Astrocyte (in vitro differentiated cells and primary cell): ENCODE results near the gene IL17B. TPM values are rescaled to one million over a fixed set of nuclear protein-coding genes. Genes with fewer than 3 reads are reported as not detected.
A peak's percentile ranks its signal among the peaks of the same experiment; 100 is the strongest.

Source experiments
- DNase-seq: peaks from one replicate; pipeline ENCODE4 v3.0.0-alpha.2; 2010; ENCODE audit warnings: low read depth
- FAIRE-seq: peaks from 2 replicates; lab custom pipeline; 2011; peaks lifted over from hg19 to GRCh38; lab: Jason Lieb, UNC
- H2AFZ ChIP-seq: 2 replicates; pipeline ENCODE4 v1.6.0; 2012; ENCODE audit warnings: low read depth, low read length, inconsistent platforms
- H3K27ac ChIP-seq: 2 replicates; pipeline ENCODE4 v1.5.1; 2011; ENCODE audit warnings: low read depth, low read length, inconsistent platforms
- H3K27me3 ChIP-seq: 2 replicates; pipeline ENCODE4 v1.6.0; 2011; ENCODE audit warnings: low read length, inconsistent platforms; ENCODE audit not compliant: insufficient read depth
- H3K36me3 ChIP-seq: 2 replicates; pipeline ENCODE4 v1.5.1; 2011; ENCODE audit warnings: low read length, inconsistent platforms; ENCODE audit not compliant: insufficient read depth
- H3K4me1 ChIP-seq: 2 replicates; pipeline ENCODE4 v1.5.1; 2011; ENCODE audit warnings: low read length, inconsistent platforms; ENCODE audit not compliant: insufficient read depth
- H3K4me2 ChIP-seq: 2 replicates; pipeline ENCODE4 v1.6.0; 2012; ENCODE audit warnings: low read length, inconsistent platforms
- H3K4me3 ChIP-seq: 2 replicates; pipeline ENCODE4 v1.5.1; 2011; ENCODE audit warnings: low read depth, mild to moderate bottlenecking, low read length, inconsistent platforms; ENCODE audit not compliant: insufficient read depth
- H3K79me2 ChIP-seq: 2 replicates; pipeline ENCODE4 v1.6.0; 2012; ENCODE audit warnings: mild to moderate bottlenecking, low read length, inconsistent platforms; ENCODE audit not compliant: insufficient read depth
- H3K9ac ChIP-seq: 2 replicates; pipeline ENCODE4 v1.6.0; 2012; ENCODE audit warnings: mild to moderate bottlenecking, low read length, inconsistent platforms
- H3K9me3 ChIP-seq: 2 replicates; pipeline ENCODE4 v1.5.1; 2012; ENCODE audit warnings: low read depth, mild to moderate bottlenecking, low read length, inconsistent platforms; ENCODE audit not compliant: insufficient read depth
- H4K20me1 ChIP-seq: 2 replicates; pipeline ENCODE4 v1.6.0; 2012; ENCODE audit warnings: low read length, inconsistent platforms; ENCODE audit not compliant: insufficient read depth
- H3K27ac Mint-ChIP-seq: one replicate; pipeline ENCODE4 v1.8.0; 2021; ENCODE audit warnings: mild to moderate bottlenecking, mixed read lengths; ENCODE audit not compliant: unreplicated experiment
- H3K27me3 Mint-ChIP-seq: one replicate; pipeline ENCODE4 v1.8.0; 2021; ENCODE audit warnings: low read depth, mixed read lengths; ENCODE audit not compliant: unreplicated experiment
- H3K36me3 Mint-ChIP-seq: one replicate; pipeline ENCODE4 v1.8.0; 2021; ENCODE audit warnings: low read depth, mixed read lengths; ENCODE audit not compliant: unreplicated experiment
- H3K4me1 Mint-ChIP-seq: one replicate; pipeline ENCODE4 v1.8.0; 2021; ENCODE audit warnings: low read depth, mixed read lengths; ENCODE audit not compliant: unreplicated experiment
- H3K4me3 Mint-ChIP-seq: one replicate; pipeline ENCODE4 v1.8.0; 2021; ENCODE audit warnings: mild to moderate bottlenecking, moderate library complexity, mixed read lengths; ENCODE audit not compliant: unreplicated experiment
- H3K9me3 Mint-ChIP-seq: one replicate; pipeline ENCODE4 v1.8.0; 2021; ENCODE audit warnings: mild to moderate bottlenecking, mixed read lengths; ENCODE audit not compliant: unreplicated experiment
- EZH2 ChIP-seq: IDR thresholded peaks from 2 replicates; pipeline ENCODE4 v1.6.1; 2012; ENCODE audit warnings: mild to moderate bottlenecking, low read length, inconsistent platforms; ENCODE audit not compliant: insufficient read depth
- total RNA-seq: library from RNA; stranded (reverse); gene quantifications from 2 replicates; pipeline ENCODE4 v1.2.1, GENCODE V29; 2021
- TF ChIP-seq, protein P1 (sequence below): IDR thresholded peaks from 2 replicates; pipeline ENCODE4 v1.5.1; 2011; ENCODE audit warnings: low read depth, mild to moderate bottlenecking, inconsistent platforms, low read length, moderate library complexity; ENCODE audit not compliant: insufficient read depth

The IL17B gene
- total RNA-seq, 1 donor from 2014 or later, result 0.54 TPM

DNA sequence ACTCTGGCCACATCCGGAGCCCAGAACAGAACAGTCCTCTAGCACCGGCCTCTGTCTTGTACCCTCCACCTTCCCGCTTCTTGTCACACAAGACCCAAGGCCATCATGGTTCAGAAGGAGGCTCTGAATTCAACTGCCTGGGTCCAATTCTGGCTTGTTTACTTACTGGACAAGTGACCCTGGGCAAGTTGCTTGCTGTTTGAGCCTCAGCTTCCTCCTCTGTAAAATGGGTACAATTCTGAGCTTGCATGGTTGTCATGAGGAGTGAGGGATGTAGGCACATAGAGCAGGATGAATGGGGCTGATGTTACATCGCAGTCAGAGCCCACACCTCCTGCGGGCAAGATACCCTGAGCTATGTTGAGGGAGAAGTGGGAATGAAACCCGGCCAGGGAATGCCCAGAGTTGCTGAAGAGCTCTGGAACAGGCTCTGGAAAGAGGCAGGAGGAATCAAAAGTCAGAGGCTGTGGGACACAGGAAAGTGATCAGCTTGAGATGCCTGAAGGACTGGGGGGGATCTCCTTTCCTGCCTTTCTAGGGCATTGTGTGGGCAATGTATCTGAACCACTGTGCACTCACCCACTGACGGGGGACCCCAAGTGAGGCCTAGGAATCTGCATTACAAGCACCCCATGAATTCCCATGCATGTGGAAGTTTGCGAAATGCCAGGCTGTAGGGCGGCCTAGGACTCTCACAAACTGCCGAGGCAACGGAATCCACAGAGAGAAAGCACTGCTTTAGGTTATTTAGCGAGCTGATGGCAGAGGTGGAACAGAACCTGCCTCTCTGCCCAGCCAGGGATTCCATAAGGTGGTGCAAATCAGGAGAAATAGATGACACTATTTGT is 29.4 kb upstream of the IL17B start:
- TF ChIP-seq, protein P1, sequence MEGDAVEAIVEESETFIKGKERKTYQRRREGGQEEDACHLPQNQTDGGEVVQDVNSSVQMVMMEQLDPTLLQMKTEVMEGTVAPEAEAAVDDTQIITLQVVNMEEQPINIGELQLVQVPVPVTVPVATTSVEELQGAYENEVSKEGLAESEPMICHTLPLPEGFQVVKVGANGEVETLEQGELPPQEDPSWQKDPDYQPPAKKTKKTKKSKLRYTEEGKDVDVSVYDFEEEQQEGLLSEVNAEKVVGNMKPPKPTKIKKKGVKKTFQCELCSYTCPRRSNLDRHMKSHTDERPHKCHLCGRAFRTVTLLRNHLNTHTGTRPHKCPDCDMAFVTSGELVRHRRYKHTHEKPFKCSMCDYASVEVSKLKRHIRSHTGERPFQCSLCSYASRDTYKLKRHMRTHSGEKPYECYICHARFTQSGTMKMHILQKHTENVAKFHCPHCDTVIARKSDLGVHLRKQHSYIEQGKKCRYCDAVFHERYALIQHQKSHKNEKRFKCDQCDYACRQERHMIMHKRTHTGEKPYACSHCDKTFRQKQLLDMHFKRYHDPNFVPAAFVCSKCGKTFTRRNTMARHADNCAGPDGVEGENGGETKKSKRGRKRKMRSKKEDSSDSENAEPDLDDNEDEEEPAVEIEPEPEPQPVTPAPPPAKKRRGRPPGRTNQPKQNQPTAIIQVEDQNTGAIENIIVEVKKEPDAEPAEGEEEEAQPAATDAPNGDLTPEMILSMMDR, result no peak
- no peak for TF ChIP-seq EZH2
- Mint-ChIP-seq H3K36me3 (no peaks in the 10 kb centered on the region), H3K9me3 (no peaks in the 10 kb centered on the region), H3K4me3 (peak overlapping the region; percentile 94), H3K27ac (peak overlapping the region; percentile 80), H3K27me3 (no peaks in the 10 kb centered on the region), H3K4me1 (peaks cover 54% of the 10 kb centered on the region)
- peaks cover 69% of the 10 kb centered on the region for H3K79me2 ChIP-seq
- no peaks in the 10 kb centered on the region for H3K9me3 ChIP-seq
- H3K4me1 ChIP-seq, result peaks cover 70% of the 10 kb centered on the region
- peak overlapping the region; percentile 96 for H3K4me2 ChIP-seq
- H3K4me3 ChIP-seq, result peak overlapping the region; percentile 89
- H2AFZ ChIP-seq, result no peak overlapping the region
- H3K36me3 ChIP-seq, result peaks cover 3% of the 10 kb centered on the region
- peak overlapping the region; percentile 97 for H3K27ac ChIP-seq
- no peaks in the 10 kb centered on the region for H3K27me3 ChIP-seq
- DNase-seq (no peak), FAIRE-seq (no peak)
- peaks cover 66% of the 10 kb centered on the region for H4K20me1 ChIP-seq
- H3K9ac ChIP-seq, result peak overlapping the region; percentile 93

DNA sequence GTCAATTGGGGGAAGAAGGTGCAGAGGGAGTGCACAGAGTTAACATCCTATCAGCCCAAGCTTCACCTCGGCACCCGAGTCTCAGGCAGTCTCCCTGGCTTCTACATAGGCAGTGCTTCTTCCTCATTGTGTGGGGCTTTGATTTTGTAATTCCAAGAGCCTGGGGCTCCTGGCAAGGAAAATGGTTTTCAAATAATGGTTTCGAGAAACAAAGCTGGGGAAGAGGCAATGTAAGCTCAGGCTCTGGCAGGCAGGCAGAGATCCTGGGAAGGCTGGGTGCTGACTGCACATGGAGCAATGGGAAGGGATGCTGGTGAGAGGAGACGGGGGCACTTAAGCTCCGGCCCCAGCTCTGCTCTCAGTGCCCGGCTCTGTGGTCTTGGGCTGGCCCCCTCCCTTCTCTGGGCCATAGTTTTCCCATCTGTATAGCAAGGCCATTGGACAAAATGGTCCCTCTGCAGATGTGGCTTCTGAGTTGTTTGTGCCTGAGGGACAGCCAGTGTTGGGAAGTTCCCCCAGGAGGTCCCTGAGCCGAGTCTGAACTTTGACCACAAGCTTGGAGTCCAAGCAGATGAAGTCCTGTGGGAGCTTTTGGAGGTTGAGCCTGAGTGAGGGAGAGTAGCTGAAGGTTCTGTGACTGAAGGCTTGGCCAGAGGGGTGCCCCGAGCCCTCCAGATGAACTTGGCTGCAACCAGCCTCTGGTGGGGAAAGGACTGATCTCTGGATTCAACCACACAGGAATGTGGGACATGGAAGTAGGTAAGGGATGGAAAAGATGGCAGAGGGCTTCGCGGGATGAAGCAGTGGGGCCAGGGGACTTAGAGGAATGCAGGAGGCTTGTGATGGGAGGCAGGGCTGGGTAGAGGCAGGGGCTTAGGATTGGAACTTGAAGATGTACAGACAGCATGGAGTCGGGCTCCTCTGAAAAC is 28.5 kb upstream of the IL17B start:
- DNase-seq, result no peak
- Mint-ChIP-seq H3K9me3 (no peaks in the 10 kb centered on the region), H3K27ac (peak overlapping the region; percentile 80), H3K4me1 (peaks cover 52% of the 10 kb centered on the region), H3K27me3 (no peaks in the 10 kb centered on the region), H3K36me3 (no peaks in the 10 kb centered on the region), H3K4me3 (peak overlapping the region; percentile 94)
- no peaks in the 10 kb centered on the region for H3K27me3 ChIP-seq
- H3K4me3 ChIP-seq, result peak overlapping the region; percentile 89
- TF ChIP-seq, protein P1, result no peak
- no peak for TF ChIP-seq EZH2
- H3K4me2 ChIP-seq, result peak overlapping the region; percentile 96
- H3K9ac ChIP-seq, result peak overlapping the region; percentile 93
- no peak overlapping the region for H2AFZ ChIP-seq
- H3K36me3 ChIP-seq, result peaks cover 3% of the 10 kb centered on the region
- no peak for FAIRE-seq
- peaks cover 60% of the 10 kb centered on the region for H3K79me2 ChIP-seq
- H3K27ac ChIP-seq, result peak overlapping the region; percentile 97
- no peaks in the 10 kb centered on the region for H3K9me3 ChIP-seq
- peaks cover 57% of the 10 kb centered on the region for H4K20me1 ChIP-seq
- peaks cover 65% of the 10 kb centered on the region for H3K4me1 ChIP-seq
